ENCODE measurements around the gene MSL3B.
A peak's percentile ranks its signal among the peaks of the same experiment; 100 is the strongest.

The MSL3B gene

GRCh38 chr2:233848276-233848675 is 19.9 kb downstream of the MSL3B start:
- Histone ChIP-seq H3K36me3 (ENCODE audit: control insufficient read depth in 1 of 2, insufficient read depth in 2 of 2, low read length in 1 of 2) (no peaks in the 10 kb centered on the region), H3K9me3 (ENCODE audit: control insufficient read depth, low read length) (no peaks in the 10 kb centered on the region), H3K27me3 (ENCODE audit: control insufficient read depth in 1 of 2, insufficient read depth in 2 of 2, low read length in 1 of 2) (no peaks in the 10 kb centered on the region), H3K4me3 (ENCODE audit: low read length in 2 of 2) (no peak overlapping the region), H3K4me1 (ENCODE audit: control insufficient read depth in 1 of 2, insufficient read depth in 2 of 2, low read length in 2 of 2) (no peaks in the 10 kb centered on the region), H3K27ac (ENCODE audit: low read depth in 1 of 2, low read length in 2 of 2) (no peak overlapping the region)
- WGBS, 2 donors: 96 to 97% methylated on average over 13 of the region's 13 CpGs
- intact Hi-C loops (cut with DNase I): no loop called here
- DNase-seq (peak in 1 of 2 donors; percentile 42), ATAC-seq (ENCODE audit: low FRiP score) (no peak)

DNA sequence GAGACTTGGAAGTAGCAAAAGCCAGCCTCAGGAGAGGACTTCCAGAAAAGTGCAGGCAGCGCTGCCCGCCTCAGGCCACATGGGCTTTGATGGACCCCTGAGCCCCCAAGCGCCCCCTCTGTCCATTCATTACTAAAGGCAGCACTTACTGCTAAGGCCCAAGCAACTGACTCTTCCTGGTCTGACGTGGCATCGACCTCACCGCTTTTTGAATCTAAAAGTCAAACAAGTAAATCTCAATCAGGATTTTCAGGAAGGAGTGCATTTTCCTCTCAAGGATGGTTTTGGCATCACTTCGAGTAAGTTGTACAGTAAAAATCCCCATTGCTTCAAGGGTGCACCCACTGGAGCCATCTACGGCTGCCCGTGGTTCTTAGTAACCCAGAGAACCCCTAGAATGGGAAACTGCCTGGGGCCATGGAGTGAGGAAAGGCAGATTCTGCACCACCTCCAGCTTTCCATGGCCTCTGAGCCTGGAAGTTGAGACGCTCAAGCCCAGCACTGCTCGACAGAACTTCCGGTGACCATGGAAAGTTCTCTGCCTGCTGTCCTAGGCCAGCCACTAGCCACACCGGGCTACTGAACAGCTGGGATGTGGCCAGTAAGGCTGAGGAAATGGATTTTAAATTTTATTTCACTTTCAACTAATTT is 20.8 kb downstream of the MSL3B start:
- Histone ChIP-seq H3K27ac (ENCODE audit: low read depth in 1 of 2, low read length in 2 of 2) (no peak overlapping the region), H3K4me3 (ENCODE audit: low read length in 2 of 2) (no peak overlapping the region), H3K4me1 (ENCODE audit: control insufficient read depth in 1 of 2, insufficient read depth in 2 of 2, low read length in 2 of 2) (no peaks in the 10 kb centered on the region), H3K27me3 (ENCODE audit: control insufficient read depth in 1 of 2, insufficient read depth in 2 of 2, low read length in 1 of 2) (no peaks in the 10 kb centered on the region), H3K9me3 (ENCODE audit: control insufficient read depth, low read length) (no peaks in the 10 kb centered on the region), H3K36me3 (ENCODE audit: control insufficient read depth in 1 of 2, insufficient read depth in 2 of 2, low read length in 1 of 2) (no peaks in the 10 kb centered on the region)
- intact Hi-C loops (cut with DNase I): no loop called here
- ATAC-seq (ENCODE audit: low FRiP score): no peak
- peak in 1 of 2 donors; percentile 66 for DNase-seq
- 97 to 98% methylated on average over 13 of the region's 13 CpGs for WGBS, 2 donors

- no peaks in the 10 kb centered on the region for H3K27me3 ChIP-seq (ENCODE audit: control insufficient read depth in 1 of 2, insufficient read depth in 2 of 2, low read length in 1 of 2)
- intact Hi-C loops (cut with DNase I): no loop called here
- no peaks in the 10 kb centered on the region for H3K4me1 ChIP-seq (ENCODE audit: control insufficient read depth in 1 of 2, insufficient read depth in 2 of 2, low read length in 2 of 2)
- DNase-seq (peak in 1 of 2 donors; percentile 55), ATAC-seq (ENCODE audit: low FRiP score) (no peak)
- H3K27ac ChIP-seq (ENCODE audit: low read depth in 1 of 2, low read length in 2 of 2): no peak overlapping the region
- no peaks in the 10 kb centered on the region for H3K36me3 ChIP-seq (ENCODE audit: control insufficient read depth in 1 of 2, insufficient read depth in 2 of 2, low read length in 1 of 2)
- no peaks in the 10 kb centered on the region for H3K9me3 ChIP-seq (ENCODE audit: control insufficient read depth, low read length)
- H3K4me3 ChIP-seq (ENCODE audit: low read length in 2 of 2): no peak overlapping the region
- 88 to 93% methylated on average over 16 of the region's 16 CpGs for WGBS, 2 donors
These were observed 21.6 kb downstream of the MSL3B start for GRCh38 chr2:233846387-233847247.

DNA sequence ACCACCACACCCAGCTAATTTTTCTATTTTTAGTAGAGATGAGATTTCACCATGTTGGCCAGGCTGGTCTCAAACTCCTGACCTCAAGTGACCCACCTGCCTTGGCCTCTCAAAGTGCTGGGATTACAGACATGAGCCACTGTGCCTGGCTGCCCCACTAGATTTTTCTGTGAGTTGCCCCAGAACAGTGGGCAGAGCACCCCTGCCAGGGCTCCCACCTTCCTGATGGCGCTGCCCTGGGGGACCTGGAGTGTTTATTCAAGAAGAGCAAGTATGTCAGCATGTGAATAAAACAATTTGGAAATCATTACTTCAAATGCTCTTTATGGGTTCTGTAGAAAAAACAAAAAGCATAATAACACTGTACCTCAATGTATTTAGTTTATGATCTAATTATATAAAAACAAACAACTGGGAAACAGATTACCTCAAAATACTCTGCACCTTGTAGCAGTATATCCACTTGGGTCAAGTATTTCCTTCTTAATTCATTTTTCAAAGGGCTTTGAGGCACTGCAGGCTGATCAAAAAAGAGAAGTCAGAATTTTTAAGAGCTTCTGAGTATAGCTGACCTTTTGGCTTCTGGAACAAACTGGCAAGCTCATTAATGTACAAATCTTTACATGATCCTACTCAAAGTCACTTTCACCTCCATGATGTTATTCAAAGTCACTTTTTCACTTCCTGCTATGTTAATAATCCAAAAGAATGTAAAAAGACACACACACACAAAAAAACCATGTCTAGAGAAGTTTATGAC is 22.7 kb downstream of the MSL3B start:
- Histone ChIP-seq H3K27me3 (ENCODE audit: control insufficient read depth in 1 of 2, insufficient read depth in 2 of 2, low read length in 1 of 2) (no peaks in the 10 kb centered on the region), H3K4me1 (ENCODE audit: control insufficient read depth in 1 of 2, insufficient read depth in 2 of 2, low read length in 2 of 2) (no peaks in the 10 kb centered on the region), H3K4me3 (ENCODE audit: low read length in 2 of 2) (no peak overlapping the region), H3K27ac (ENCODE audit: low read depth in 1 of 2, low read length in 2 of 2) (no peak overlapping the region), H3K9me3 (ENCODE audit: control insufficient read depth, low read length) (no peaks in the 10 kb centered on the region), H3K36me3 (ENCODE audit: control insufficient read depth in 1 of 2, insufficient read depth in 2 of 2, low read length in 1 of 2) (no peaks in the 10 kb centered on the region)
- DNase-seq (peak in 1 of 2 donors; percentile 23), ATAC-seq (ENCODE audit: low FRiP score) (no peak)
- 96 to 99% methylated on average over 1 of the region's 1 CpG for WGBS, 2 donors
- intact Hi-C loops (cut with DNase I): no loop called here

DNA sequence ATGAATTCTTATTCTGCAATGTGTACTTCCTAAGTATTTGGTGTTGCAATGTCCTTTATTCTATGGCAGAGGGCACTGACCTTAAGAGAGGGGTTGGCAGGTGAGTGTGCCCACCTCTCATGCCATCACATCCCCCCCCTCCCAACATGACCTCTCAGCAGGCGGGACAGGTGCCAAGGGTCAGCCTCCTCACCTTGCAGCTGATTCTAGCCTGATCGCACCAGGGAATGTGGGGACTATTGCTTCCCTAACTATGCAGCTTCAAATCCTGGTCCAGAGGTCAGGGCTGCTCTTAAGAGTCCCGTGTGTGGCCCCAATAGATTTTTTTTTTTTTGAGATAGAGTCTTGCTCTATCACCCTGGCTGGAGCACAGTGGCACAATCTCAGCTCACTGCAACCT is 23.4 kb downstream of the MSL3B start:
- intact Hi-C loops (cut with DNase I): no loop called here
- WGBS, 2 donors: 91 to 92% methylated on average over 3 of the region's 3 CpGs
- Histone ChIP-seq H3K9me3 (ENCODE audit: control insufficient read depth, low read length) (no peaks in the 10 kb centered on the region), H3K4me3 (ENCODE audit: low read length in 2 of 2) (no peak overlapping the region), H3K27me3 (ENCODE audit: control insufficient read depth in 1 of 2, insufficient read depth in 2 of 2, low read length in 1 of 2) (no peaks in the 10 kb centered on the region), H3K4me1 (ENCODE audit: control insufficient read depth in 1 of 2, insufficient read depth in 2 of 2, low read length in 2 of 2) (no peaks in the 10 kb centered on the region), H3K36me3 (ENCODE audit: control insufficient read depth in 1 of 2, insufficient read depth in 2 of 2, low read length in 1 of 2) (no peaks in the 10 kb centered on the region), H3K27ac (ENCODE audit: low read depth in 1 of 2, low read length in 2 of 2) (no peak overlapping the region)
- DNase-seq (peak in 1 of 2 donors; percentile 48), ATAC-seq (ENCODE audit: low FRiP score) (no peak)

DNA sequence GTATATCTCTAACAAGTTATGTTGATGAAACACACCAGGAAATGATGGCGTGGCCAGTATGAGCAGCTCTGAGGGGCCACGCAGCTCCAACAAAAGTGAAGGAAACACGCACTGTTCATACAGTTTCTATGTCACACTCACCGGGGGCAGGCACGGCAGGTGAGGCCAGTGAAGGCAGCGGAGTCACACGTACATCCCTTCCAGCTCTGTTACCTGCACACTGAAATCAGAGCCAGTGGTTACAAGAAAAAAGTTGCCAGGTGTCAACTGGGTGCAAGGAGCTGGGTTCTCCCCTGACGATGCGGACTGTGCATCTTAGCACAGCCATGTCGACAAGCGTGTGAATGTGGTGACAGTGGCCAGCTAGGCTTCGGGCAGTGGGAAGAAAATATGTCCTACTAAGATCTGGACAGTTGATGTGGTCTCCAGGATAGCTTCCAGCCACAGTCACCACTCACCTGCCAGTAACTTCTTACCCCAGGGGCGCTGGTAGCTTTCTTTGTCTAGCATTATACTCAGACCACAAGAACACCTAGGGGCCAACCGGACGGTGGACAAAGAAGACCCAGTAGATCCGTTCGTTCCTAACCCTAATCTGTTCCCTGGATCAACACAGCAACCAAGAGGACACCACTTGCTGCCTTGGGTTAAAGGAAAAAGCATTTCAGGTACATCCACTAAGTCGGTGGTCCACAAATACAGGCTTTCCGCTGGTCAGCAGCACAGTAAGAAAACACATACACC is 23.9 kb downstream of the MSL3B start:
- no peak for ATAC-seq (ENCODE audit: low FRiP score)
- H3K36me3 ChIP-seq (ENCODE audit: control insufficient read depth in 1 of 2, insufficient read depth in 2 of 2, low read length in 1 of 2): no peaks in the 10 kb centered on the region
- no peak overlapping the region for H3K27ac ChIP-seq (ENCODE audit: low read depth in 1 of 2, low read length in 2 of 2)
- 92 to 94% methylated on average over 19 of the region's 19 CpGs for WGBS, 2 donors
- no peaks in the 10 kb centered on the region for H3K4me1 ChIP-seq (ENCODE audit: control insufficient read depth in 1 of 2, insufficient read depth in 2 of 2, low read length in 2 of 2)
- peak in 1 of 2 donors; percentile 48 for DNase-seq
- no peak overlapping the region for H3K4me3 ChIP-seq (ENCODE audit: low read length in 2 of 2)
- H3K27me3 ChIP-seq (ENCODE audit: control insufficient read depth in 1 of 2, insufficient read depth in 2 of 2, low read length in 1 of 2): no peaks in the 10 kb centered on the region
- intact Hi-C loops (cut with DNase I): no loop called here
- no peaks in the 10 kb centered on the region for H3K9me3 ChIP-seq (ENCODE audit: control insufficient read depth, low read length)

- H3K27ac ChIP-seq (ENCODE audit: low read depth in 1 of 2, low read length in 2 of 2): no peak overlapping the region
- ATAC-seq (ENCODE audit: low FRiP score): no peak
- WGBS, 2 donors: 95 to 96% methylated on average over 11 of the region's 11 CpGs
- H3K4me1 ChIP-seq (ENCODE audit: control insufficient read depth in 1 of 2, insufficient read depth in 2 of 2, low read length in 2 of 2): no peaks in the 10 kb centered on the region
- intact Hi-C loops (cut with DNase I): no loop called here
- H3K36me3 ChIP-seq (ENCODE audit: control insufficient read depth in 1 of 2, insufficient read depth in 2 of 2, low read length in 1 of 2): no peaks in the 10 kb centered on the region
- no peaks in the 10 kb centered on the region for H3K9me3 ChIP-seq (ENCODE audit: control insufficient read depth, low read length)
- peak in 1 of 2 donors; percentile 50 for DNase-seq
- H3K27me3 ChIP-seq (ENCODE audit: control insufficient read depth in 1 of 2, insufficient read depth in 2 of 2, low read length in 1 of 2): no peaks in the 10 kb centered on the region
- no peak overlapping the region for H3K4me3 ChIP-seq (ENCODE audit: low read length in 2 of 2)
These were observed 27.0 kb downstream of the MSL3B start for GRCh38 chr2:233841183-233841582.

GRCh38 chr2:233840520-233840919 is 27.7 kb downstream of the MSL3B start:
- ATAC-seq (ENCODE audit: low FRiP score) (no peak), DNase-seq (peak in 1 of 2 donors; percentile 42)
- Histone ChIP-seq H3K27me3 (ENCODE audit: control insufficient read depth in 1 of 2, insufficient read depth in 2 of 2, low read length in 1 of 2) (no peaks in the 10 kb centered on the region), H3K27ac (ENCODE audit: low read depth in 1 of 2, low read length in 2 of 2) (no peak overlapping the region), H3K9me3 (ENCODE audit: control insufficient read depth, low read length) (no peaks in the 10 kb centered on the region), H3K36me3 (ENCODE audit: control insufficient read depth in 1 of 2, insufficient read depth in 2 of 2, low read length in 1 of 2) (no peaks in the 10 kb centered on the region), H3K4me3 (ENCODE audit: low read length in 2 of 2) (no peak overlapping the region), H3K4me1 (ENCODE audit: control insufficient read depth in 1 of 2, insufficient read depth in 2 of 2, low read length in 2 of 2) (no peaks in the 10 kb centered on the region)
- 94 to 95% methylated on average over 9 of the region's 9 CpGs for WGBS, 2 donors
- intact Hi-C loops (cut with DNase I): no loop called here

Measured in aorta (tissue), 5 donors.